GM19463 (cell line): ENCODE results near the gene TMEM184B.

Experiments
- ATAC-seq: cut with Tn5 transposase; IDR thresholded peaks from one replicate; pipeline ENCODE4 v1.9.1; 2021; ENCODE audit warnings: mild to moderate bottlenecking, moderate library complexity; ENCODE audit not compliant: unreplicated experiment

The TMEM184B gene

DNA sequence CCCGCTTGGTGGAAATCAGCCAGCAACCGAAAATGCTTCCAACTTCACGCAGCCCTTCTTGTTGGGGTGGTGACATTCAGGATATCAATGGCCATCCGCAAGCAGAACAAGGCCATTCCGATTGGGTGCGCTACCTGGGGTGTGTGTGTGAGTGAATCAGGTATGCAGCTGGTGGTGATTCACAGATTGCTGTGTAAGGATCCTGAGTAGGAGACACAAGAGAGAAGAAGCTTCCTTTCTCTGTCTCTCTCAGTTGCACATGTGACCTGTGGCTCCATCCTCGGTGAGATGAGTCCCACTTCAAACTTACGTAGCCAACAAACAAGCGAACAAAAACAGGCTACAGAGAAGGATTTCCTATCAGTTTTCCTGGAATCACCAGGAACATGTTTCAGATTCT is 9.6 kb upstream of the TMEM184B start:
- no peak for ATAC-seq

DNA sequence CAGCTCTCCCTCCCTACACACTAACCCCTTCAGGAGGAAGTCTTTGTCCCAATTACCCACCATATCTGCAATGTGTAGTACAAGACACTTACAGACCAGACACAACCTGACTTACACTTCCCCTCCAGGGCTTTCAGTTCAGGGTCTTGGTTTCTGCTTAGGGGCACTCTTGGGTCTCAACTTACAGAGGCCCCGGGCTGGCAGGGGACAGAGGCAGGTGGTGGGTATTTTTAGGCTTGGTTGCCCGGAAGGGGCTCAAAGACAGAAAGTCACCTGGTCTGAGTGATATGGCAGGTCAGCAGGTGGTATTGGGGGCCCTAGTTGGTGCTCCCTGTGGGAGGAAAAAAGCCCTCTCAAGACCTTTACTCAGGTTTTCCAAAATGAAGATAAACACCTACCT is 3.4 kb upstream of the TMEM184B start:
- ATAC-seq = no peak

DNA sequence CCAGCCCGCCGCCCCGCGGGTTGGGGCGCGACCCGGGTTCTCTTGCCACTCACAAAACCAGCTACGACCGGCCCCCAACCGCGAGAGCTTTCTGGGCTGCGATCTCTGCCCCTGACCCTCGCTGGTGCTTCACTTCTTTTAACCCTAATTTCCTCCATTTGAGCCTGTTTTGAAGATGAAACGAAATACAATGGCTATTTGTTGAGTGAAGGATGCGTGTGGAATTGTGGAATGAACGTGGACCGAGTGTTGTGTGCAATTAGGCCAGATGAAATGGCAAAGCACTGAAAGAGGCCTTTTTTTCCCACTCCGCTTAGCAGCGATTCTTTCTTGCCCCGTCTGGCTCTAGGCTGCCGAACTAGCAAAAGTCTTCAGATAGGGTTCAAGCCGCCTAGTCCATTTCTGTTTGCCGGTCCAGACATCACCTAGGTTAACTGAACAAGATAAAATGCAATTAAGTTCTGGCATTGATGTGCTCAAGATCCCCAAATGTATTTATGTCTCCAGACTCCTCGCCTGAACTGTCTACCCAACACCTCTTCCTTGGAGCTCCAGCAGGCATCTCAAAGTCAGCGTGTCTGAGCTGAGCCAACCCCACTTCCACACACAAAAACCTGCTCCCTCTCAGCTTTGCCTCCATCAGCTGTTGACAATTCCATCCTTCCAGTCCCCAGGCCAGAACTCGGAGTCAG is 471 bp upstream of the TMEM184B start:
- ATAC-seq = no peak

DNA sequence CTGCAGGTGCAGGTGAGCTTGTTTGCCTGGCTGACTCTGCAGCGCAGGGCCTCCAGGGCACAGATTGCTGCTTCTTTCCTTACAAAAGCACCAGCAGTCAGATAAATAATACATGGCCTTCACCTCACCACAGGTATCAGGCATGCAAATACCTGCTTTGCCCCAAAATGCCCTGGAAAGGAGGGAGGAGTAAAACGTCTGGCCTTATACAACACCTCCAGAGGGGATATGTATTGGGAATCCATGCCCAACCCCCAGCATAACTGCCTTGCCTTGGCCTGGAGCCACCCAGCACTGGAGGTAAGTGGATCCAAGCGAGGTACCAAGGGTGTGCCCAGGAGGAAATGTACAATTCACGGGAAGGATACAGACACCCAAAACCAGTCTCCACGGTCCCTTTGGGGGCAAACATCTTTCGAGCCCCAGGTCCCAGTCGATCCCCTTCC is 860 bp downstream of the TMEM184B start:
- ATAC-seq = no peak

DNA sequence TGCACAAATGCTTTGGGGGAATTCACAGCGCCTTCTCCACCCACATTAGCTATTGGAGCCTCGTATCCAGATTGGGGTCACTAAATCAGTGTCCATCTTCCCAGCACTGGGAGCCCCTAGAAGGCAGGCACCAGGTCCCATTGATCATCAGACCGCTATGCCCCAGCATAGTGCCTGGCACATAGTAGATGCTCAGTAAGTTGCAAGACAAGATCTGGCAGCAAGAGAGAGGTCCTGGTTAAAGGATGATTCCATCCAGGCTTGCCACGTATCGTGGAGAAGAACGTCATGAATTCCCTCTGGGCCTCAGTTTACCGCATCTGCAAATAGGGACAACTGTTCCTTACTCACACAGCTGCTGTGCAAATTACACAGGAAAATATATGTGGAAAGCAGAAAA is 1.7 kb downstream of the TMEM184B start:
- no peak for ATAC-seq

DNA sequence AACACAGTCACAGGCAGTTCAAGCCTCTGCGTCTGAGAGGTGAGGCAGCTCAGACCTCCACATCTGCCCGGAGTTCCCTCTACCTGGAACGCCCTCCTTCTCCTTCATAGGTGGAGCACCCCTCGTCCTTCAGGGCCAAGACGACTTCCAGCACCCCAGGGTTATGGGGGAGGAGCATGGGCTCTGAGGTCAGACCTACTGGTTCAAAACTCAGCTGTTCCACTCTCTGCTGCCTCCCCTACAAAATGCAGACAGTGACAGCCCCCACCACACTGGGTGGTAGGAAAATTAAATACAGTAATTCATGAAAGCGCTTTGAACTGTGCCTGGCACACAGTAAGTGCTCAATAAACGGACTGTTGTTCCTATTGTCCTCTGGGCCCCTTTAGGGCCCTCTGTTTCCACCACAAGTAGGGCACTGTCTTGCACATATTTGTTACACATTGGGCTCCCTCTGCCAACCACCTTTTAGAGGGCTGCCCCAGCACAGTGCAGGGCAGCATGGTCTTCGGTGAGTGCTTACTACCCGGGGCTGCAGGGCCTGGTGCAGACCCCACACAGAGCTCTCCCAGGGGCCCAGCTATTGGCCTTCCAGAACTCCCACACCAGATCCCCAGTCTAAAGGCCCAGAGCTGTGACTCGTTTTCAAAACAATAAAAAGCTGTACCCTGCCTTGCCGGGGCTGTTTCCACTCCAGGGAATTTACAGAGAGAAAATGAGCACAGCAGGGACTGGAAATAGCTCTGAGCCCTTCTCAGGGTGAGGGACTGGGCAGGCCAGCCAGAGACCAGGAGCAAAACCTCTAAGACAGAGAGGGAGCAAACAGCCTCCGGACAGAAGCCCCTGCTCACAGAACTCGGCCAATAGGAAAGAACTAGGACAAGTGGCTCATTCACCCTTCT is 2.5 kb downstream of the TMEM184B start:
- ATAC-seq = no peak

DNA sequence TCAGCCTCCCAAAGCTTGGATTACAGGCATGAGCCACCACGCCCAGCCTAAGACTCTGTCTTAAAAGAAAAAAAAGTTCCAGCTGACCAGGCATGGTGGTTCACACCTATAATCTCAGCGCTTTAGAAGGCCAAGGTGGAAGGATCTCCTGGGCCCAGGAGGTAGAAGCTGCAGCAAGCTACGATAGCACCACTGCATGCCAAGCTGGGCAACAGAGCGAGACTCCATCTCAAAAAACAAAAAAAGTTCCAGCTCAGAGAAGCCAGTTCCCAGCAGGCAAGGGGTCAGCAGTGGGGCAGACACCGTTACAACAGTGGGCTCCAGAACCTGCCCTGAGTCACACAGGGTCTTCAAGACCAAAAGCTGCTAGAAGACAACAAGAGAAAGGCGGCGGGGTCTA is 3.3 kb downstream of the TMEM184B start:
- no peak for ATAC-seq

DNA sequence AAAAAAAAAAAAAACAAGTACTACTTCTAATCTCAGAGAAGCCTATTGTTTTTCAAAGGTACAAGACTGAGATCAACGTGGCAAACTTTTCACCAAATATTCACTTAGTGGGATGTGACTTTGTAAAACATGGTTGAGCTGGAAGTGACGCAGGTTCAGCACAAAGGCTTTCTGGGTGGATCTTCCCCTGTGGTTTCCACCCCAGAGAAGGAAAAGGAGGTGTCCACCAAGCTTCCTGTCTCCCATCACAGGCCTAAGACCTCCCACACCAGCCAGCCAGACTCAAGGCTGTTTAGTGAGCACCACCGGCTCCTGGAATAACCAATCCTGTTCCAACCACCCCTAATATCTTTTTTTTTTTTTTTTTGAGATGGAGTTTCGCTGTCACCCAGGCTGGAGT is 5.7 kb downstream of the TMEM184B start:
- ATAC-seq = no peak

DNA sequence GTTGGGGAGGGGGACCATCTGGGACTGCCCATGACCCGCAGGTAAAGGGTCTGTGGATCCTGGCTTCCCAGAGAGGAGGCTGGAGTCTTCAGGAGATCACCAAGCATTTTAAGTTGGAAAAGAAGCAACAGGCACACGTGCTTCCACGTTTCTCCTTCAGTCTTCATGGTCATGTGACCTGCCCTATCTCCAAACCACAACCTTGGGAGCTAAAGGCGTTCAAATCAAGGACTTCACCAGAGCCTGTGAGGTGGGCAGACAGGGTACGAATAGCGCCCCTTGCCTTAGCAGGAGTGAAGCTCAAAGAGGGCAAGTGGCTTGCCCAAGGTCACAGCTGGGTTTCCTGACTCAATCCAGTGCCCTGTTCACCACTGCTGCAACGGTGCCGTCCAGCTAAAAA is 6.7 kb downstream of the TMEM184B start:
- ATAC-seq = no peak

DNA sequence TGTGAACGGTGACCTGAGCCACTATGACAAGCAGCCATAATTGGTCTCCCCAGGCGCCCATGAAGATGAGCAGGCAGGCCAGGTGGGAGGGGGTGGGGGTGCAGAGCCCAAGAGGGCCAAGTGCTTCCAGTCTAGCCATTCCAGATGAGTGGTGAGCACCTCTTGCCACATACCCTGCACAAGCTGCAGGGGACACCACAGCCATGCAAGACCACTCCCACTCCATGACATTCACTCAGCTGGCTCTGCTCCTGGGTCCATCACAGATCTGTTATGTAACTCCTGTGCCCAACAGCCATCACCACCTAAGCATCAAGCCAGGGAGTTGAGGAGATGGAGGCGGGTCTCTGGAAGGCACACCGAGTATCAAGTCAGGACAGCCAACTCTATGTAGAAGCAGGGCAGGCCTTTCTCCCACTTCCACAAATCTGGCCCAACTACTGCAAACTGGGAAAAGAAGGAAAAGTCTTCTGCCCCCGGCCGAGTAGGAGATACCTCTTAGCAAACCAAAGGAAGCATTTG is 8.4 kb downstream of the TMEM184B start:
- ATAC-seq = no peak

DNA sequence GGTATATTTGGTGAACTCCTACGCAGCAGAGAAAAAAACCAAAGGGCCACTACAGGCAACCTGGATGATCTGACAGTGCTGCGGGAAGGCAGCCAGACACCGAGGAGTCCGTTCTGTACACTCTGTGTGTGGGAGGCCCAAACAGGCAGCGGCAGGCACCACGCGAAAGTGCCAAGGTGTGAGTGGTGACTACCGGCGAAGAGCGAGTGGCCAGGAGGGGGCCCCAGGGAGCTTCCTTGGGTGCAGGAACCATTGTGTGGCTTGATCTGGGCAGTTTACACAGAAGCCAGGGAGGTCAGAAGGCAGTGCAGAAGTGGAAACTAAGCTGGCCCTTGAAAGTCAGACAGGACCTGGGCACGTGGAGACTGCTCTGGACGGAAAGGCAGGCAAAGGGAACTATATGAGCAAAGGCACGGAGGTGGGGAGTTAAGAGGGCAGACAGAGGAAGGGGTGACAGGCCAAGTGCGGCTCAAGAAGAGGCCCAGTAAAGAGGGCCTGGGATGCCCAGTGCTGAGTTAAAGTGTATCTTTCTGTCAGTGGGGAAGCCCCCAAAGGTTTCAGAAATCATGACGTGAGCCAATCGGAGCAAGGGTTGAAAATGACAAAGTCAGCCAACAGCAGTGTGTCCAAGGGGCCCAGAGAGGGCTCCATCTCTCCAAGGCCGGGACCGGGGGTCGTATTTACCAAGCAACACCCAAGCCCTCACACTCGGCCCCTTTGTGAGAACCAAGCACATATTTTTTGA is 10.6 kb downstream of the TMEM184B start:
- ATAC-seq = no peak

DNA sequence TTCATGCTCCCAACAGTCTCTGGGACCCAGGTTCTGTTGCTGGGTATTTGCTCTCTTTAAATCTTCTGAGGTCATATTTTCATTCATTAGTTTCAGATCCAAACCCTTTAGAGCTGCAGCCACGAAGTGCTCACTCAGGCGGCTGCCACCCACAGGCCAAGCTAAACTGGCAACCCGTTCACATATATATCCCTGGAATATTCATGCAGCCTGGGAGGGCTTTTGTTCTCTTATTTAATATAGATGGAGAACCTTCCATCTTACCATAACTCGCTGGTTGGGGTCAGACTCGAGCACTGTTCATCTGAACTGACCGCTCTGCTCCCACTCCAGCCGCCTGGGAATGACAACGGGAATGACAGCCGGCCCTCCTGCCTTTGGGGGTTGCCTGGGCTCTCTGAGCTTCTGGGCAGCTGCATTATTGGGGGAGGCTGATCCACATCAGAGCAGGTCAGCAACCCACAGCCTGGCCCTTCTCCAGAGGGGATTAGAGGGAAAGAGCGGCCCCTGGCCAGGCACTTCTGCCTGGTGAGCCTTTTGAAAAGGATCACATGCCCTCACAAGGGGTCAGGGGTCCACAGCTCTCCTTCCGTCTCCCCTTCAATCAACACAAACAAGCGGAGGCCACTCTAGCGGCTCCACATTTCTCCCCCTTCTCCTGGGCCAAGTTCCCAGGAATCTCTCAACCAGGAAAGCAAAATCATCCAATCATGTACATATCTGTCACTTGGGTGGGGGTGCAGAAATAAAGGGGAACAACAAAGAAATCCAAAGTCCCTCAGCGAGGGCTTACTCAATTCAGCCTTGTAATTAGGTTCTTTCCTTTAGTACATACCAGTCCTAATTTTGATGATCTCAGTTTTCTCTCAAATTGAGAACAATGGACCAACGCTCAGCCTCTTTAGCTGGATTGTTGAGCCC is 11.8 kb downstream of the TMEM184B start:
- ATAC-seq = peak; percentile 23

DNA sequence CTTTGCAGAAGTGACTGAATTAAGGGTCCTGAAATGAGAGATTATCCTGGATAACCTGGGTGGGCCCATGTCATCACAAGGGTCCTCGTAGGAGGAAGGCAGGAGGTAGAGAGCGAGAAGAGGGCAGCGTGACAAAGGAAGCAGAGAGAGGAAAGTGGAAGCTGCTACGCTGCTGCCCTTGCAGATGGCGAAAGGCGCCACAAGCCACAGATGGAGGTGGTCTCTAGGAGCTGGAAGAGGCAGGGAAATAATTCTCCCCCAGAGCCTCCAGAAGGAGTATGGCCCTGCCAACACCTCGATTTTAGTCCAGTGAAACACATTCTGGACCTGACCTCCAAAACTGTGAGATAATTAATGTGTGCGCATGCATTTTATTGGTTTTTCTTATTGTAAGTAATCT is 13.4 kb downstream of the TMEM184B start:
- no peak for ATAC-seq

DNA sequence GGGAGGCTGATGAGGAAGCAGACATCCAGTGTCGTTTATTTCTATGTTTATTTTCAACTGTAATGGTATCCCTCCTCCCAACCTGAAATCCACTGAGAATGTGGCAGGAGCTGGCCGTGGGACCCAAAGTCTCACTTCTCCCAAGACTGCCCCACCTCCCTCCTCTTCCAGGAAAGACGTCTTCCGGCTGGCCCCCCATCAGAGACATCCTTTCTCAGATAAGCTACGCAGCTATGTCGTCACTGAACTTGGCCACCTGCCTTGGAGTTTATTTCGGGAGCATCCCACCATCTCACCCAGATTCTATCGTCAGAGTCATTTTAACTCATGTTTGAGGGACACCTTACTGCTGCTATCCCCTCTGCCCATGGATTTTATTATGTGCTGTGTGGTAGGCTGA is 13.9 kb downstream of the TMEM184B start:
- no peak for ATAC-seq

DNA sequence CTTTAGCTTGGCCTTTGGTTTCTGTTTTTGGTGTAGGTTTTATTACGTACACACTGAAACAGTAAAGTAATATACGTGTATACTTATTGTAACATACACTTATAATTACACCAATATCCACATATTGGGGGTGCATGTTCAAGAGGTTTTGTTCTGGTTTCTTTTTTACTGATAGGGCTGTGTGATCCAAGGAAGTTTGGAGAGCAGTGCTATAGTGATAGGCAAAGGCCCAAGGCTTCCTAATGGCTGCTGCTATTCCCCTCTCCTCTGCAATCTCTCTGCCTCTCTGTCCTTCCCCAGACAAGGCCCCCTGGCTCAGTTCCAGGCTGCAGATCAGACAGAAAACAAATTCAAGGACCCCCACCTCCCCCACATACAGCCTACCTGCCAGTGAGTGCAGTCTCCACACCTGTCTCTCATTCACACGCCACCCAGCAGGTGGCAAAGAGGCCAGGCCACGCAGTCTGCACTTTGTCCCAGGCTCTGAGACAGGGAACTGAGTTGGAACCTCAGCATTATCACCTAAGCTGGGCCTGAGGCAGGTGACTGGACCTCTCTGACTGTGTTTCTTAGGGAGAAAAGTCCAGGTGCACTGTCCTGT is 15.1 kb downstream of the TMEM184B start:
- ATAC-seq = no peak

DNA sequence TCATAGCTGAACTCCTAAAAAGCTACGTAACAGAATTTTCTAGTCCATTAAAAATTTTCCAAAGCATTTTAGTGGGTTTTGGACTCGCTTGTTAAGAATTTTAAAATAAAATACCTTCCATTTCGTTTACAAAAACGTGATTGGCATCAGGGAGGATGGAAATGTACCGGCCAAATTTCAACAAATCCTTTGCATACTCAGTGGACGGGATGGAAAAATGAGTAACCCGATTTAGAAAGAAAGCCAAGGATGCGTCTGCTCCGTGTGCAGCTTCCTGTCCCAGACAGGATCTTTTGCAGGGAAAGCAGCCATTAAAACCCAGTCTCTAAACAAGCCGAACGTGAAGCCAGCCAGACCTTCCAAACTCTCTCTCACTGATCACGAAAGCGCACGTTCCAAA is 15.6 kb downstream of the TMEM184B start:
- ATAC-seq = no peak

DNA sequence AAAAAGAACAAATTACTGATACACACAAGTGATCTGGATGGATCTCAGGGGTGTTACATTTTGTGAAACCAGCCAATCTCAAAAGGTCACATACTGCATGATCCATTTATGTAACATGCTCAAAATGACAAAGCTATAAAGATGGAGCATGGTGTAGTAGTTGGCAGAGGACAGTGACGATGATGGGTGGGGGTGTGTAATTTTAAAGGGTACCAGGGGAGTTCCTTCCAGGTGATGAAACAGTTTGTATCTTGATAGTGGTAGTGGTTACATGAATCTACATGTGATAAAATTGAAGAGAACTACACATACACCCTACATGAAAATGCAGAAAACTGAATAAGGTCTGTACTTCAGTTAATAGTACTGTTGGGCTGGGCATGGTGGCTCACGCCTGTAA is 17.1 kb downstream of the TMEM184B start:
- no peak for ATAC-seq

DNA sequence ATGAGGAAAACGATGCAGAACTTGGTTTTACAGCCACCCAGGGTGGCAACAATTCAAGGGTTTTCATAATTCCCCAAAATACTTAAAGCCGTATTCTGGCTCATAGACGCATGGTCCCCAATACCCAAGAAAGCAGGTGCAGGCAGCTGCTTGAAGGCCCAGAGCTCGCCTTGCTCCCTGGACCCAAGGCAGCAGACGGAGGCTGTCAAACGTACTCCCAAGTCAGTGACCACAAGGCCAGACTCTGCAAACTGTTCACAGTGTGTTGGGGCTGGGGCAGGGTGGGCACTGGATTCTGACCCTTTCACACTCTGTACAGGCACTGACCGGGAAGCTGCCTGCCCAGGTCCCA is 21.5 kb downstream of the TMEM184B start:
- ATAC-seq = no peak

DNA sequence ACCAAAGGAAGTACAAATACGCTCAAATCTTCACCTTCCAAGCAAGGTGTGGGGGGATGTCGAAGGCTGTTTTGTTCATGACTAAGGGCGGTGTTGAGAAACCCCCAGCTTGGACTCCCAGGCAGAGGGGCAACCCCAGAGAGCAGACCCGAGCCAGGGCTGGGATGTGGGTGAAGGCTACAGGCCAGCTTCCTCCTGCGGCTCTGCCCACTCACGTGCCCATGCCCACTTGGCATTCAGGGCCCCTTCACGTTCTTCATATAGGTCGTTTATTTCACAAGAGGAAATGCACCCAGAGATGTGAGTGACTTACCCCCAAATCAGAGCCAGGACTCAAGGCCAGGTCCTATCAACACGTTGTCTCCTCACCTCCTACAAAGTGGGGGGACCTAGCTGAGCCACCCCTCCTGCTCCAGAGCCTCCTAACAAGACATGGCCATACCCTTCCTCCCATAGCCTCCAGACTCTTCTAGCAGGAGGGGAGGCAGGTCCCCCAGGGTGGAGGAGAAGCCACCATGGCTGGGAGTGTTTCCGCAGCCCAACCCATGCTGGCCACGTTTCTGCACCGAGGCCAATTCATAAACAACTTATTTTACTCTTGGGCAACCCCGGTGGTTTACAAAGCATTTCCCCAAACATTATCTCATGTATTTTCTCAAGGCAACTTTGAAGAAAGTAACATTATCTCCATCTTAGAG is 22.0 kb downstream of the TMEM184B start:
- ATAC-seq = no peak
